Muscle layer of colon (tissue), 2 donors: ENCODE measurements around the gene ZFPM1.

Source experiments
- H3K27ac ChIP-seq: one replicate; pipeline ENCODE4 v1.7.0; 2013; ENCODE audit warnings: low read depth, mild to moderate bottlenecking, low read length, moderate library complexity
- H3K27me3 ChIP-seq, 2 donors: one replicate each; pipeline ENCODE4 v1.7.0; 2013; ENCODE audit warnings: low read length in 2 of 2, mild to moderate bottlenecking in 2 of 2; ENCODE audit not compliant: insufficient read depth in 2 of 2, control insufficient read depth in 1 of 2
- H3K36me3 ChIP-seq: one replicate; pipeline ENCODE4 v1.7.0; 2013; ENCODE audit warnings: mild to moderate bottlenecking, low read length; ENCODE audit not compliant: insufficient read depth
- H3K4me1 ChIP-seq: one replicate; pipeline ENCODE4 v1.7.0; 2013; ENCODE audit warnings: mild to moderate bottlenecking, low read length; ENCODE audit not compliant: insufficient read depth
- H3K4me3 ChIP-seq, 2 donors: one replicate each; pipeline ENCODE4 v1.7.0; 2013; ENCODE audit warnings: low read length in 2 of 2, low read depth in 1 of 2, mild to moderate bottlenecking in 1 of 2, moderate library complexity in 1 of 2
- H3K9ac ChIP-seq: one replicate; pipeline ENCODE4 v1.7.0; 2013; ENCODE audit warnings: low read length
- H3K9me3 ChIP-seq: one replicate; pipeline ENCODE4 v1.7.0; 2013; ENCODE audit warnings: mild to moderate bottlenecking, low read length
- donor health status: abdominal sarcoma.
- donor health status: Adenocarcinoma of cecum.

Gene ZFPM1

DNA sequence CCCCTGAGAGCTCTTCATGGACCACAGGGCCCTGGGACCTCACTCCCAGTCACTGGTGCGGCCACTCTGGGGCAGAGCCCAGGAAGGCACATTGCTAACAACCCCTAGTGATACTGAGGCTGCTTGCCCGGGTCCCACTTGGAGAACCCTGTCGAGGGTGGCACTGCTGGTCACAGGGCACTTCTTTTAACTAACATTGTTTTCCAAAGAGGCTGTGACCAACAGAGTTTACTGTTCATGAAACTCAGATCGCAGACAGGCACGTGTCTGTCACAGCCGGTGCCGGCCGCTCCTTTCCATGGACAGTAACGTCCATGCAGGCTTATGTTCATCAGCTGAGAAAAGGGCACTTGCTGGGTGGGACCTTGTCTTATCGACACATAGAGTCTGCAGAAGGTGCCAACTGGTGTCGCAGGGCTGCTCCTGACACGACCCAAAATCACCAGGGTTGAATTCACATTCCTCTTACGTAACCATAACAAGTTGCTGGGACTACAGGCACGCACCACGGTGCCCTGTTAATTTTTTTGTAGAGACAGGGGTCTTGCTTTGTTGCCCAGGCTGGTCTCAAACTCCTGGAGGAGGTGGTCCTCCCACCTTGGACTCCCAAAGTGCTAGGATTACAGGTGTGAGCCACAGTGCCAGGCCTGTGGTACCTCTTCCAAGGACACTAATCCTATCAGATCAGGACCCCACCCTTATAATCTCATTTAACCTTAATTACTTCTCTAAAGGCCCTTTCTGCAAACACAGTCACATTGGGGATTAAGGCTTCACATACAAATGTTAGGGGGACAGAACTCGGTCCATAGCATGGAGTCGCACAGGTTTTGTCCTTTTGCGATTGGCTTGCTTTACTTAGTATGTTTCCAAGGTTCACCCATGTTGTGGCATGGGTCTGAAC lies 115.9 kb downstream of the ZFPM1 start:
- Histone ChIP-seq H3K27me3 (no peaks in the 10 kb centered on the region), H3K9me3 (no peaks in the 10 kb centered on the region), H3K27ac (peak overlapping the region; percentile 76), H3K9ac (peak overlapping the region; percentile 12), H3K36me3 (no peaks in the 10 kb centered on the region), H3K4me3 (peak overlapping the region; percentile 40 to 58), H3K4me1 (peaks cover 12% of the 10 kb centered on the region)

DNA sequence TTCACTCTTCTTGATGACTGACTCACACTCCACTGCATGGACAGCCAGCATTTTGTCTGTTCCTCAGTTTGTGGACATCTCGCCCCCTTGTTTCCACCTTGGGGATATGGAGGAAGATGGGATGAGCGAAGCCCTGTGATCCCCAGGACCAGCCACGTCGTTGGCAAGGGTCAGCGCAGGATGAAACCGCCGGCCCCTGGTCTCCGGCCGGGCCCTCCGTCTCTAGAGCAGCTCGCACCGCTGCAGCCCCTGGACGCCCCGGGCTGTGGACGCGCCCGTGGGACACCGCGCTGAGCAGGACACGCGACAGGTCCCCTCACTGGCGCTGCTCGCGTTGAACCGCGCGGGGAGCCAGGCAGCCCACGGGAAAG lies 116.5 kb downstream of the ZFPM1 start:
- Histone ChIP-seq H3K27me3 (no peaks in the 10 kb centered on the region), H3K36me3 (no peaks in the 10 kb centered on the region), H3K4me3 (peak overlapping the region; percentile 40 to 58), H3K4me1 (peaks cover 12% of the 10 kb centered on the region), H3K9ac (peak overlapping the region; percentile 12), H3K27ac (peak overlapping the region; percentile 76), H3K9me3 (no peaks in the 10 kb centered on the region)

DNA sequence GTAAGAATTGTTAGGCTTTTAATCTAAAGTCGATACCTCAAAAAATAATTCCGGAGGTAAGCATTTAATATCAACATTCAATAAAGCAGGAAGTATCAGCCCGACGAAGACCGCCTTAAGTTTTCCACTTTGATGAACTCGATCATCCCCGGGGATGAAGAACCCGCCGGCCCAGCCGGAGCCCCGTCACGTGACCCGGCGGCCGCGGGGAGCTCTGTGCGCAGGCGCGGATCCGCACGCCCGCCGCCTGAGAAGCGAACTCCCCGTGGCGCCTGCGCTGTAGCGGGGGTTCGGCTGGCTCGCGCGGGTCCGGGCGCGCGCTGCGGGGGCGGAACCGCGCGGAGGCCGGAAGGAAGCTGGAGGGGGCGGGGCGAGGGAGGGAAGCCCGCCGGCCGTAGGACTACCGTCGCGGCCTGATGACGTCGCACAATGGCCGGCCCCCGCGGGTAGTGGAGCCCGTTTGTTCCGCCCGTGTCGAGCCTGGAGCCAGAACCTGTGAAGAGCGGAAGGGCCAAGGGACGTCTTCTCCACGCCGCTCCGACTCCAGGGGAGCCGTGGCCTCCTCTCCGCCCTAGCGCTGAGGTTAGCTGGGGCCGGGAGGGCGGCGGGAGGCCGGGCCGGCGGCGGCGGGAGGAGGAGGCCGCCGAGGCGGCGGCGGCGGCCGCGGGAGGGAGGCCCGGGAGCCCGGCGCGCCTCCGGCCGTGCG lies 117.1 kb downstream of the ZFPM1 start, which contains the start of gene ZC3H18:
Gene ZC3H18 (plus strand): TSS at position 419 of the 706 bp plus-strand sequence. CDS start 6,721 bp downstream, outside the sequence.
- Histone ChIP-seq H3K36me3 (no peaks in the 10 kb centered on the region), H3K27ac (peak within 1 kb of the TSS; percentile 76), H3K9me3 (no peaks in the 10 kb centered on the region), H3K4me3 (peak within 1 kb of the TSS; percentile 69 to 84), H3K4me1 (peaks cover 12% of the 10 kb centered on the region), H3K9ac (peak within 1 kb of the TSS; percentile 70), H3K27me3 (no peaks in the 10 kb centered on the region)

DNA sequence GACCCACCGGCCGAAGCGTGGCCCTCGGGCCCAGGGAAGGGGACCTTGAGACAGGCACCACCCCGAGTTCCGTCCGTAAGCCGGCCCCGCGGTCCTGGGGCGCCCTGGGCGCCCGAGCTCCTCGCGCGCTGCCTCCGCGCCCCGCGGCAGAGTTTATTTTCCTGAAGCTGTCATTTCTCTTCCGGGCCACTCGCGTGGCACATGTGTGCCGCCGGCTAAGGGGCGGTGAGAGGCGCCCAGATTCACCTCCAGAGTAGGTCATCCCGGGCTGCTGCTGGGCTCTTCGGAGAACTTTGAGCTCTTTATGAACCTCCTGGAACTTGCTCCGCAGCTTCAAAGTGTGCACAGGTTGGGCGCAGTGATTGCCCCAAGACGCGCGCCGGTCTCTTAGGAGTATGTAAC lies 117.6 kb downstream of the ZFPM1 start:
- H3K9ac ChIP-seq, result peak overlapping the region; percentile 70
- peak overlapping the region; percentile 17 for H3K27ac ChIP-seq
- H3K36me3 ChIP-seq, result no peaks in the 10 kb centered on the region
- H3K4me1 ChIP-seq, result peaks cover 12% of the 10 kb centered on the region
- no peaks in the 10 kb centered on the region for H3K9me3 ChIP-seq
- no peaks in the 10 kb centered on the region for H3K27me3 ChIP-seq
- H3K4me3 ChIP-seq, result peak overlapping the region; percentile 69 to 84

DNA sequence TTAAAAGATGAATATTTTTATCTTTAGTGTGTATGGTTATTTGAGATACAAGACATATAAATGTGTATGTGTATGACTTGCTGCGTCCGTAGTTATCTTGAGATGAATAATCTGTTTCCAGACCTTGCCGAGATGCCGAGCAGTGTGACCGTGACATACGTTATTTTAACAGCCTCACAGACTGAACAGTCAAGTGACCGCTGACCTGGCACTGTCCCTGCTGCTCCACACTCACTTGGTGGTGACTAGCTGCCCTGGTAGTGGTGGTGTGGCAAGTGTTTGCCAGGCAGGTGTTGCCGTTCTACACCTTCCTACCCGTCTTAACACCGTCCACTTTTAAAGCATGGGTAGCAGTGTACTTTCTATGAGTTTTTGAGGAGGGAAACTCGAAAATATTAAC lies 122.2 kb downstream of the ZFPM1 start:
- no peak overlapping the region for H3K9ac ChIP-seq
- peaks cover 36% of the 10 kb centered on the region for H3K36me3 ChIP-seq
- H3K27me3 ChIP-seq, result no peaks in the 10 kb centered on the region
- no peak overlapping the region for H3K27ac ChIP-seq
- peaks cover 12% of the 10 kb centered on the region for H3K4me1 ChIP-seq
- H3K4me3 ChIP-seq, result no peak overlapping the region
- H3K9me3 ChIP-seq, result no peaks in the 10 kb centered on the region

DNA sequence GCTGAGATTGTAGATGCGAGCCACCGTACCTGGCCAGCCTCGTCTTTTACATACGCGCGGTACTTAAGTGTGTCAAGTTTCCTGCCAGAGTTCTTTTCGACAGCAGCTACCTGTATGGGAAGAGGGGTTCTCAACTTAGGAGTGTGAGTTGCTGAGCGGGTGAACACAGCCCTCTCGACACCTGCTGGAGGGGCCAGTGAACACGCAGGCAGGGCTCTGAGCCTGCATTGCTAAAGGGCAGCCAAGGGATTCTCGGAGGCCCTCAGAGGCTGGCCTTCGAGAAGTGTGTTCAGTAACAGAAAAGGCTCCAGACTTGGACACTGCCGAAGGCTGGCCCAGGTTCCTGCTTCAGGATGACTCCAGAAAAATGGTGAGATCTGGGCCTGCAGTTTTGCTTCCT lies 123.2 kb downstream of the ZFPM1 start:
- Histone ChIP-seq H3K4me3 (no peak overlapping the region), H3K27me3 (no peaks in the 10 kb centered on the region), H3K36me3 (peaks cover 46% of the 10 kb centered on the region), H3K9me3 (no peaks in the 10 kb centered on the region), H3K9ac (no peak overlapping the region), H3K4me1 (peaks cover 8% of the 10 kb centered on the region), H3K27ac (no peak overlapping the region)

DNA sequence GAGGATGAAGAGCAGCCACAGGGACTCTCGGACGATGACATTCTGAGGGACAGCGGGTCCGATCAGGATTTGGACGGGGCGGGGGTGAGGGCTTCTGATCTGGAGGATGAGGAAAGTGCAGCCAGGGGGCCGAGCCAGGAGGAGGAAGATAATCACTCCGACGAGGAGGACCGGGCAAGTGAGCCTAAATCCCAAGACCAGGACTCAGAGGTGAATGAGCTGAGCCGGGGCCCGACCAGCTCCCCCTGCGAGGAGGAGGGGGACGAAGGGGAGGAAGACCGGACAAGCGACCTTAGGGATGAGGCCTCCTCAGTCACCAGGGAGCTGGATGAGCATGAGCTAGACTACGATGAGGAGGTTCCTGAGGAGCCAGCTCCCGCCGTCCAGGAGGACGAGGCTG lies 124.1 kb downstream of the ZFPM1 start:
- no peak overlapping the region for H3K9ac ChIP-seq
- no peak overlapping the region for H3K4me3 ChIP-seq
- no peaks in the 10 kb centered on the region for H3K4me1 ChIP-seq
- H3K27me3 ChIP-seq, result no peaks in the 10 kb centered on the region
- H3K27ac ChIP-seq, result no peak overlapping the region
- H3K9me3 ChIP-seq, result no peaks in the 10 kb centered on the region
- H3K36me3 ChIP-seq, result peaks cover 46% of the 10 kb centered on the region

DNA sequence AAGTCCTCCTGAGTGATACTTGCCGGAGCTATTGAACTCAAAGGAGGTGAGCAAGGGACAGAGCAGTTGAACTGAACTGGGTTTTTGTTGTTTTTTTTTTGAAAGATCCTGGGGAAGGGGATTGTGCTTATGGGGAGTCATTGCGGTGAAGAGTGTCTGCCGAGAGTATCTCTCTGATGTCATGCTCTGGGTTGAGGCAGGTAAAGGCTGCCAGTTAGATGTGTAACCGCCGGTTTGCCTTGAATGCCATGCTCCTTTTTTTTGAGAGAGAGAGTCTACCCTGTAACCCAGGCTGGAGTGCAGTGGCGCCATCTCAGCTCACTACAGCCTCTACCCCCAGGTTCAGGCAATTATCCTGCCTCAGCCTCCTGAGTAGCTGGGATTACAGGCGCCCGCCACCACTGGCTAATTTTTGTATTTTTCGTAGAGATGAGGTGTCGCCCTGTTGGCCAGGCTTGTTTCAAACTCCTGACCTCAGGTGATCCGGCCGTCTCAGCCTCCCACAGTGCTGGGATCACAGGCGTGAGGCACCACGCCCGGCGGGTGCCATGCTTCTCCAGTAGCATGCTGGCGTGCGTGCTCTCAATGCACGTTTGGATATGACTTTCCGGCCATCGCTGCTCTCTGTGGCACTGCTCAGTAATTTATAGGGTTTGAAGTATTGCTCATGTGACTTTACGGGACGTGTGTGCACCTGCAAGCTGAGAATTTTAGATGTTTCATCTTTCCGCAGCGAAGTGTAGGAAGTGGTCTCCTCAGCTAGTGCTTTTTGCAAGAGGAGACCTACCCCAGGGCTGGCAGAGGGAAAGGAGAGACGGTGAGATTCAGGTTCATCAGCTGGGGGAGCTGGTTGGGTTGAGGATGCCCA lies 125.6 kb downstream of the ZFPM1 start:
- Histone ChIP-seq H3K9ac (no peak overlapping the region), H3K27ac (no peak overlapping the region), H3K27me3 (no peaks in the 10 kb centered on the region), H3K9me3 (no peaks in the 10 kb centered on the region), H3K4me1 (no peaks in the 10 kb centered on the region), H3K36me3 (peaks cover 53% of the 10 kb centered on the region), H3K4me3 (no peak overlapping the region)

DNA sequence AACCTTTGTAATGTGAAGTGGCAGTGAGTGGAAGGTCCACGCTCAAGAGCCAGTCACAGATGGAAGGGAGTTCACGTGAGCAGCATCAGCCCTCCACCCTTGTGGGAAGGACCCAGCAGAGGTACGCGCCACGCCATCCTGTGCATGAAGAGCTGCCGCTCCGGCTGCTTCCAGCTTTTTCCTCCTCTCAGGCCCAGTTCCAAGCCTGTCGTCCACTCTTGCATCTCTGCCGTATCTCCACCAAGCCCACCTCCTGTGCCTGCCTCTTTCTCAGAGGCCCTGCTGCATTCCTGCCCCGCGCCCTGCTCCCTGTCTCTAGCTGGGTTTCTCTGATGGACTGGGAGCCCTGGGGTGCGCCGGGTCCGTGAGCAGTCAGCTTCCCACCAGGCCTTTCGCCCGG lies 127.3 kb downstream of the ZFPM1 start:
- Histone ChIP-seq H3K9ac (no peak overlapping the region), H3K27me3 (no peaks in the 10 kb centered on the region), H3K4me3 (no peak overlapping the region), H3K4me1 (no peaks in the 10 kb centered on the region), H3K27ac (no peak overlapping the region), H3K9me3 (no peaks in the 10 kb centered on the region), H3K36me3 (peaks cover 53% of the 10 kb centered on the region)

DNA sequence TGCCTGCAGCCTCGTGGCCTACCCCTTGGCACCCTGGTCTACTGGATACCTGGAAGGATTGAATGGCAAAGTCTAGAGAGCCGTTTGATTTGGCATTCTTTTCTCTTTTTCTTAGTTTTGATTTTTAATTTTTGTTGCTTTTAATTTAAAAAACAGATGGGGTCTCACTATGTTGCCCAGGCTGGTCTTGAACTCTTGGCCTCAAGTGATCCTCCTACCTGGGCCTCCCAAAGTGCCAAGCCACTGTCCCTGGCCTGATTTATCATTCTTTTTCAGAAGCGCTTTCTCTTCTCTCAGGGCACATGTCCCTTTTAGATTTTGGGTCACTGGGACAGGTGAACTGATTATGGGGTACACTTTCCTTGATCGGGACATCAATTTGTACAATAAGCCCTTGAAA lies 128.0 kb downstream of the ZFPM1 start:
- Histone ChIP-seq H3K4me1 (no peaks in the 10 kb centered on the region), H3K4me3 (no peak overlapping the region), H3K9me3 (no peaks in the 10 kb centered on the region), H3K27me3 (no peaks in the 10 kb centered on the region), H3K27ac (no peak overlapping the region), H3K9ac (no peak overlapping the region), H3K36me3 (peaks cover 53% of the 10 kb centered on the region)
